H1 (cell line): Measurements from ENCODE around the gene RIT2. TPM values are rescaled to one million over a fixed set of nuclear protein-coding genes. Genes with fewer than 3 reads are reported as not detected.

ENCODE experiments used
- CTCF ChIA-PET: fragments of 300-600 bp; sonication (Branson Sonifier 250); formaldehyde crosslinking; loops from one replicate; lab custom pipeline; 2021; ENCODE audit not compliant: partially characterized antibody; lab: Charles Lee
- POLR2A ChIA-PET: fragments of 300-600 bp; sonication (Branson Sonifier 250); formaldehyde crosslinking; loops from one replicate; lab custom pipeline; 2021; ENCODE audit warnings: inconsistent platforms; ENCODE audit not compliant: partially characterized antibody; lab: Charles Lee
- DNase-seq, 2 experiments: peaks; one replicate each; pipeline versions ENCODE4 v3.0.0 to v3.0.0-alpha.2; 2010 to 2022; ENCODE audit warnings: low spot score in 2 of 2, low read depth in 1 of 2, mixed read lengths in 1 of 2
- FAIRE-seq: peaks from 2 replicates; lab custom pipeline; 2011; peaks lifted over from hg19 to GRCh38; lab: Jason Lieb, UNC
- H2AFZ ChIP-seq: 2 replicates; pipeline ENCODE4 v1.8.1; 2012; ENCODE audit warnings: low read length, inconsistent platforms
- H2AK5ac ChIP-seq: 2 replicates; pipeline ENCODE4 v1.6.1; 2013; ENCODE audit warnings: low read depth, low read length
- H2BK120ac ChIP-seq: replicated peaks from 2 replicates; pipeline ENCODE3; 2013; ENCODE audit warnings: low read depth, low read length, inconsistent platforms
- H2BK12ac ChIP-seq: 2 replicates; pipeline ENCODE4 v1.6.1; 2013; ENCODE audit warnings: low read depth, low read length
- H2BK15ac ChIP-seq: 2 replicates; pipeline ENCODE4 v1.6.1; 2013; ENCODE audit warnings: low read length
- H2BK20ac ChIP-seq: 2 replicates; pipeline ENCODE4 v1.6.1; 2013; ENCODE audit warnings: low read length
- H2BK5ac ChIP-seq: 2 replicates; pipeline ENCODE4 v1.6.1; 2013; ENCODE audit warnings: low read depth, low read length
- H3K14ac ChIP-seq: 2 replicates; pipeline ENCODE4 v1.6.1; 2013; ENCODE audit warnings: inconsistent platforms; ENCODE audit not compliant: insufficient read length
- H3K18ac ChIP-seq: 2 replicates; pipeline ENCODE4 v1.6.1; 2013; ENCODE audit warnings: low read length; ENCODE audit errors: extremely low read depth
- H3K23ac ChIP-seq: 2 replicates; pipeline ENCODE4 v1.6.1; 2013; ENCODE audit warnings: inconsistent platforms; ENCODE audit not compliant: insufficient read length
- H3K23me2 ChIP-seq: 2 replicates; pipeline ENCODE4 v1.6.1; 2013; ENCODE audit warnings: low read depth, low read length
- H3K27ac ChIP-seq: 2 replicates; pipeline ENCODE4 v1.6.1; 2011; ENCODE audit warnings: low read depth, low read length, inconsistent platforms
- H3K27me3 ChIP-seq, 4 experiments: replicated peaks in 1 of 4; 1 replicate in 1 of 4; 2 replicates in 3 of 4; pipeline versions ENCODE4 v1.6.1 to v1.8.1; 2011 to 2013; ENCODE audit warnings: low read length in 3 of 4, mild to moderate bottlenecking in 3 of 4, inconsistent platforms in 2 of 4, mixed read lengths in 2 of 4, moderate library complexity in 1 of 4; ENCODE audit not compliant: control insufficient read depth in 3 of 4, insufficient read depth in 3 of 4; ENCODE audit errors: extremely low read depth in 1 of 4
- H3K36me3 ChIP-seq, 4 experiments: 2 replicates each; pipeline versions ENCODE4 v1.6.1 to v1.8.1; 2011 to 2013; ENCODE audit warnings: mild to moderate bottlenecking in 4 of 4, low read length in 3 of 4, moderate library complexity in 2 of 4, control low read depth in 1 of 4, inconsistent platforms in 1 of 4; ENCODE audit not compliant: insufficient read depth in 4 of 4, control insufficient read depth in 2 of 4
- H3K4ac ChIP-seq: replicated peaks from 2 replicates; pipeline ENCODE3; 2013; ENCODE audit warnings: low read length, low read depth, mixed read lengths, inconsistent platforms; ENCODE audit not compliant: insufficient read length
- H3K4me1 ChIP-seq, 4 experiments: replicated peaks in 1 of 4; 1 replicate in 1 of 4; 2 replicates in 3 of 4; pipeline versions ENCODE4 v1.6.1 to v1.8.1; 2011 to 2013; ENCODE audit warnings: low read length in 3 of 4, inconsistent platforms in 2 of 4, mixed read lengths in 1 of 4; ENCODE audit not compliant: insufficient read depth in 4 of 4, control insufficient read depth in 3 of 4
- H3K4me2 ChIP-seq, 2 experiments: 2 replicates each; pipeline versions ENCODE4 v1.6.1 to v1.8.1; 2011 to 2013; ENCODE audit warnings: low read depth in 2 of 2, low read length in 2 of 2, control low read depth in 1 of 2, inconsistent platforms in 1 of 2, mild to moderate bottlenecking in 1 of 2; ENCODE audit not compliant: insufficient read depth in 1 of 2
- H3K4me3 ChIP-seq, 4 experiments: fragments of 200-600, 300-600 bp in 1 of 4; sonication (generic), shearing (Covaris generic), sonication (Bioruptor Twin) in 1 of 4; 2 replicates each; pipeline versions ENCODE4 v1.5.1 to v1.8.1; 2011 to 2016; ENCODE audit warnings: low read length in 4 of 4, low read depth in 3 of 4, control low read depth in 2 of 4, inconsistent platforms in 2 of 4, mild to moderate bottlenecking in 2 of 4, mixed read lengths in 1 of 4, moderate library complexity in 1 of 4; ENCODE audit not compliant: insufficient read depth in 2 of 4; ENCODE audit errors: extremely low read depth in 1 of 4
- H3K56ac ChIP-seq: replicated peaks from 2 replicates; pipeline ENCODE3; 2013; ENCODE audit warnings: low read depth, mild to moderate bottlenecking, mixed read lengths, low read length, inconsistent platforms; ENCODE audit not compliant: insufficient read length
- H3K79me1 ChIP-seq: 2 replicates; pipeline ENCODE4 v1.6.1; 2013; ENCODE audit warnings: low read depth, low read length, control low read depth
- H3K79me2 ChIP-seq, 2 experiments: 2 replicates each; pipeline versions ENCODE4 v1.6.1 to v1.8.1; 2012 to 2013; ENCODE audit warnings: low read length in 2 of 2, mild to moderate bottlenecking in 2 of 2, inconsistent platforms in 1 of 2; ENCODE audit not compliant: insufficient read depth in 2 of 2, control insufficient read depth in 1 of 2
- H3K9ac ChIP-seq, 4 experiments: replicated peaks in 1 of 4; 1 replicate in 1 of 4; 2 replicates in 3 of 4; pipeline versions ENCODE4 v1.6.1 to v1.8.1; 2011 to 2013; ENCODE audit warnings: low read depth in 3 of 4, low read length in 3 of 4, control low read depth in 2 of 4, mild to moderate bottlenecking in 2 of 4, moderate library complexity in 2 of 4, inconsistent platforms in 1 of 4; ENCODE audit errors: extremely low read depth in 1 of 4
- H3K9me3 ChIP-seq, 2 experiments: 2 replicates each; pipeline versions ENCODE4 v1.6.1 to v1.8.1; 2012 to 2013; ENCODE audit warnings: mild to moderate bottlenecking in 2 of 2, moderate library complexity in 2 of 2, control low read depth in 1 of 2, inconsistent platforms in 1 of 2, low read depth in 1 of 2, low read length in 1 of 2, mixed read lengths in 1 of 2; ENCODE audit not compliant: insufficient read depth in 2 of 2
- H4K20me1 ChIP-seq, 2 experiments: replicated peaks in 1 of 2; 2 replicates each; pipeline versions ENCODE3 to v1.8.1; 2011 to 2013; ENCODE audit warnings: inconsistent platforms in 2 of 2, low read length in 2 of 2, mild to moderate bottlenecking in 1 of 2; ENCODE audit not compliant: insufficient read depth in 2 of 2, control insufficient read depth in 1 of 2
- H4K5ac ChIP-seq: 2 replicates; pipeline ENCODE4 v1.6.1; 2013; ENCODE audit warnings: low read length, low read depth, mixed read lengths, inconsistent platforms; ENCODE audit not compliant: insufficient read length
- H4K8ac ChIP-seq: 2 replicates; pipeline ENCODE4 v1.8.0; 2013; ENCODE audit warnings: mild to moderate bottlenecking, moderate library complexity, low read length, inconsistent platforms; ENCODE audit not compliant: insufficient read depth; ENCODE audit errors: extremely low read depth
- H4K91ac ChIP-seq: replicated peaks from 2 replicates; pipeline ENCODE3; 2013; ENCODE audit warnings: low read length, mixed read lengths, inconsistent platforms; ENCODE audit not compliant: insufficient read length
- BACH1 ChIP-seq: IDR thresholded peaks from 2 replicates; pipeline ENCODE4 v1.6.1; 2012; ENCODE audit warnings: low read length, improper control_type of control experiment
- BCL11A ChIP-seq, 2 experiments: IDR thresholded peaks; one replicate each; pipeline ENCODE4 v1.6.1; 2011; ENCODE audit warnings: low read depth in 2 of 2, low read length in 2 of 2, mild to moderate bottlenecking in 2 of 2
- CBX8 ChIP-seq: fragments of 300-800, 300-1000 bp; sonication (generic); IDR thresholded peaks from 2 replicates; pipeline ENCODE4 v1.7.1; 2016; ENCODE audit warnings: low read depth, low read length, borderline replicate concordance
- EP300 ChIP-seq, 2 experiments: IDR thresholded peaks; 1 replicate in 1 of 2; 2 replicates in 1 of 2; pipeline ENCODE4 v1.6.1; 2011 to 2012; ENCODE audit warnings: low read depth in 2 of 2, low read length in 2 of 2, mild to moderate bottlenecking in 2 of 2, borderline replicate concordance in 1 of 2, inconsistent platforms in 1 of 2, moderate library complexity in 1 of 2
- PHF8 ChIP-seq: fragments of 200-600 bp; sonication (generic); conservative IDR thresholded peaks from 2 replicates; pipeline ENCODE4 v1.7.1; 2012; ENCODE audit warnings: low read depth, mild to moderate bottlenecking, inconsistent platforms, low read length, moderate library complexity
- POLR2AphosphoS5 ChIP-seq: IDR thresholded peaks from 2 replicates; pipeline ENCODE4 v1.6.1; 2011; ENCODE audit warnings: low read depth, low read length
- RAD21 ChIP-seq, 2 experiments: IDR thresholded peaks in 1 of 2; conservative IDR thresholded peaks in 1 of 2; 2 replicates each; pipeline ENCODE4 v1.6.1; 2011; ENCODE audit warnings: low read depth in 2 of 2, low read length in 2 of 2, improper control_type of control experiment in 1 of 2, inconsistent platforms in 1 of 2, mild to moderate bottlenecking in 1 of 2, moderate library complexity in 1 of 2
- RFX5 ChIP-seq: IDR thresholded peaks from 2 replicates; pipeline ENCODE4 v1.6.1; 2011; ENCODE audit warnings: low read depth, low read length, improper control_type of control experiment, borderline replicate concordance
- WGBS, 2 experiments: shearing (Covaris generic) in 1 of 2; methylation state at CpG; one replicate each; pipeline versions ENCODE4 v1.1.6 to v1.1.7; 2013 to 2015; ENCODE audit warnings: low lambda C conversion rate in 2 of 2, mixed read lengths in 2 of 2, inconsistent platforms in 1 of 2, low coverage in 1 of 2, missing lambda C conversion rate in 1 of 2; ENCODE audit not compliant: insufficient replicate concordance in 2 of 2, insufficient coverage in 1 of 2, insufficient read length in 1 of 2; ENCODE audit errors: extremely low coverage in 1 of 2, missing lambda C conversion rate in 1 of 2; 5-methylcytosine and 5-hydroxymethylcytosine counted together
- polyA plus RNA-seq, 7 experiments: library from polyadenylated mRNA; depleted of rRNA in 3 of 7; stranded (reverse) in 5 of 7; unstranded in 2 of 7; fragments of >200 nt in 5 of 7; fragments of 200-250 nt in 2 of 7; gene quantifications; 1 replicate in 5 of 7; 2 replicates in 1 of 7; 4 replicates in 1 of 7; pipeline versions ENCODE4 v1.2.1 to v1.2.3, GENCODE V29; 2011 to 2013; ENCODE audit warnings: missing spikeins in 2 of 7, mixed read lengths in 2 of 7
- total RNA-seq: library from RNA; stranded (reverse); fragmentation: NEBNext Ultra II Directional; extraction: Animal tissue kit (Norgen Biotek cat#: 25700); gene quantifications from 2 replicates; pipeline ENCODE4 v1.2.1, GENCODE V29; 2021

The RIT2 gene
- total and polyA plus RNA-seq, 2 of the 8 experiments (the other 6 are each of a cell fraction or from before 2014, with no cell fraction given), result 0.67 to 3.2 TPM

DNA sequence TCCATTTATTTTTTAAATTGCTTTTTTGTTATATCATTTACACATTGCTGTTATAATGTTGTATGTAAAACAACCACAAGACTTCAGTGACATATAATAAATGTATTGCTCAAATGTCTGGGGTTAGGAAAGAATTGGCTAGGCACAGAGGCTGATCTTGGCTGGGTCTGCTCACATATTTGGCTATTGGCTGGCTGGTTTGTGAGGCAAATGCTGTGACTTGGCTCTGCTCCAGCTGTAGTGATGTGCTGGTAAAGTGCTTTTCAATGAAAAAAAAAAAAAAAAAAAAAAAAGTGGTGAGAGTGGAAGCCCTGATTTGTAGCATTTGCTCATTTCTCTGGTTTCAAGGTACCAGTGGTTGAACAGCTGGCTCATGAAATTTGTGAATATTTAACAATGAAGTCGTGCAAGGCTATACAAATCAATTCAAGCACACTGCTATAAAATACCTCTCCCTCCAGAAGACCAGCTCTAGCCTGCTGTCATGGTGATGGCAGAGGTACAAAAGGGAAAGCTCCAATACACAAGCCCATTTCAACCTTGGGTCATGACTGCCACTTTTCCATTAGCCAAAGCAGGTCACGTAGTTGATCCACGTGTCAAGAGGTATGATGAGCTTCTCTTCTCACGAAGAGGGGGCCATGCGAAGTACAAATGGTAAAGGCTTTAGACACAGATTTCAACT, 43.7 kb upstream of the RIT2 start:
- H3K14ac ChIP-seq, result no peak overlapping the region
- H2BK12ac ChIP-seq, result no peak overlapping the region
- no peak overlapping the region for H4K91ac ChIP-seq
- H4K20me1 ChIP-seq, result no peaks in the 10 kb centered on the region
- no peak overlapping the region for H3K4ac ChIP-seq
- H3K23me2 ChIP-seq, result no peaks in the 10 kb centered on the region
- no peaks in the 10 kb centered on the region for H3K27me3 ChIP-seq
- no peak overlapping the region for H2AK5ac ChIP-seq
- no peak overlapping the region for H3K9ac ChIP-seq
- no peak overlapping the region for H4K8ac ChIP-seq
- CTCF ChIA-PET, result interaction anchor here (0.6 to 0.7 kb wide), 2 partner anchors 350 to 1106 kb away, joined by 3 to 5 read pairs; no protein-coding TSS in a partner anchor
- H2BK20ac ChIP-seq, result no peak overlapping the region
- H2BK15ac ChIP-seq, result no peak overlapping the region
- DNase-seq (no peak), FAIRE-seq (no peak)
- no peaks in the 10 kb centered on the region for H3K4me1 ChIP-seq
- H2AFZ ChIP-seq, result no peak overlapping the region
- H3K27ac ChIP-seq, result no peak overlapping the region
- no peak overlapping the region for H2BK5ac ChIP-seq
- no peak overlapping the region for H3K4me2 ChIP-seq
- no peak overlapping the region for H2BK120ac ChIP-seq
- H4K5ac ChIP-seq, result no peak overlapping the region
- H3K56ac ChIP-seq, result no peak overlapping the region
- H3K23ac ChIP-seq, result no peak overlapping the region
- H3K4me3 ChIP-seq, result no peak overlapping the region
- H3K9me3 ChIP-seq, result peaks cover 7 to 11% of the 10 kb centered on the region in 2 experiments; a peak in 3 of 4 replicates
- no peaks in the 10 kb centered on the region for H3K79me2 ChIP-seq
- H3K79me1 ChIP-seq, result no peaks in the 10 kb centered on the region
- peaks cover 0 to 2% (median 0%) of the 10 kb centered on the region in 4 experiments; a peak in 1 of 8 replicates for H3K36me3 ChIP-seq
- 96% methylated on average over 5 of the region's 5 CpGs; no CpG with 5 or more reads in 1 of the 2 experiments for WGBS, 2 experiments
- no peak overlapping the region for H3K18ac ChIP-seq
- POLR2A ChIA-PET, result no interaction called here
- TF ChIP-seq BACH1, result no peak
- no peak for TF ChIP-seq RFX5
- no peak for TF ChIP-seq POLR2AphosphoS5
- TF ChIP-seq RAD21 (IDR thresholded peaks at IDR 0.05 in 1 of 2, conservative IDR thresholded peaks at IDR 0.05 in 1 of 2; ENCODE audit: low read depth in 2 of 2, low read length in 2 of 2), result no peak
- TF ChIP-seq PHF8, result no peak
- TF ChIP-seq CBX8, result no peak
- no peak for TF ChIP-seq EP300 (IDR thresholded peaks at IDR 0.05; ENCODE audit: borderline replicate concordance in 1 of 2, low read depth in 2 of 2, low read length in 2 of 2)
- no peak for TF ChIP-seq BCL11A (IDR thresholded peaks at IDR 0.05; ENCODE audit: low read depth in 2 of 2, low read length in 2 of 2)
